MG63 (cell line): Measurements from ENCODE around the gene PAX2. TPM values are rescaled to one million over a fixed set of nuclear protein-coding genes. Genes with fewer than 3 reads are reported as not detected.

ENCODE experiments used
- total RNA-seq: library from RNA; depleted of rRNA; stranded (reverse); fragments of >200 nt; shearing (Covaris generic); gene quantifications from 2 replicates; pipeline ENCODE4 v1.2.3, GENCODE V29; 2014; ENCODE audit warnings: low replicate concordance; rRNA removed

The PAX2 gene
- total RNA-seq, 1 experiment from 2014 or later: not detected

Other genes with a start within 250 kb of the PAX2 start
- gene SEC31B, start 225.7 kb upstream of the PAX2 start, total RNA-seq: 0.72 and 1.2 TPM in 2 replicates
- gene NDUFB8, start 215.7 kb upstream of the PAX2 start, total RNA-seq: 87.7 and 143 TPM in 2 replicates
- 9.0 and 16.2 TPM in 2 replicates for gene HIF1AN, start 209.6 kb upstream of the PAX2 start, total RNA-seq
- gene SLF2, start 167.4 kb downstream of the PAX2 start, total RNA-seq: 10.7 and 19.9 TPM in 2 replicates
- gene SEMA4G, start 223.9 kb downstream of the PAX2 start, total RNA-seq: not detected in 2 replicates
- 85.9 and 134 TPM in 2 replicates for gene MRPL43, start 241.9 kb downstream of the PAX2 start, total RNA-seq
- 13.3 and 14.6 TPM in 2 replicates for gene TWNK, start 242.0 kb downstream of the PAX2 start, total RNA-seq